ENCODE results near the gene CHST8.

The CHST8 gene

GRCh38 chr19:33697766-33698165 is 76.0 kb downstream of the CHST8 start:
- TF ChIP-seq CTCF (IDR thresholded peaks at IDR 0.05; ENCODE audit: low read depth, low read length) = no peak
- DNase-seq (ENCODE audit: extremely low read depth, low read depth) = no peak

GRCh38 chr19:33698576-33699435 is 77.1 kb downstream of the CHST8 start:
- TF ChIP-seq CTCF (IDR thresholded peaks at IDR 0.05; ENCODE audit: low read depth, low read length) = no peak

GRCh38 chr19:33699754-33700407 is 78.1 kb downstream of the CHST8 start:
- no peak for TF ChIP-seq CTCF (IDR thresholded peaks at IDR 0.05; ENCODE audit: low read depth, low read length)
- no peak for DNase-seq (ENCODE audit: extremely low read depth, low read depth)

More at GRCh38 chr19:33698576-33699435, 77.1 kb downstream of the CHST8 start:
- DNase-seq (ENCODE audit: extremely low read depth, low read depth) = no peak

GRCh38 chr19:33700408-33701013 is 78.8 kb downstream of the CHST8 start:
- no peak for TF ChIP-seq CTCF (IDR thresholded peaks at IDR 0.05; ENCODE audit: low read depth, low read length)

GRCh38 chr19:33701565-33701964 is 79.8 kb downstream of the CHST8 start:
- no peak for TF ChIP-seq CTCF (IDR thresholded peaks at IDR 0.05; ENCODE audit: low read depth, low read length)
- no peak for DNase-seq (ENCODE audit: extremely low read depth, low read depth)

More at GRCh38 chr19:33700408-33701013, 78.8 kb downstream of the CHST8 start:
- no peak for DNase-seq (ENCODE audit: extremely low read depth, low read depth)

- no peak for DNase-seq (ENCODE audit: extremely low read depth, low read depth)
- no peak for TF ChIP-seq CTCF (IDR thresholded peaks at IDR 0.05; ENCODE audit: low read depth, low read length)
Measured at GRCh38 chr19:33702606-33703437, 81.1 kb downstream of the CHST8 start.
